Ovary (tissue), 9 donors: ENCODE results near the gene PRLR. TPM values are rescaled to one million over a fixed set of nuclear protein-coding genes. Genes with fewer than 3 reads are reported as not detected.

Experiments used
- DNase-seq, 5 donors: peaks; one replicate each; pipeline ENCODE4 v3.0.0-alpha.2; 2019 to 2020
- H3K27ac ChIP-seq, 2 donors: fragments of 200-600 bp; one replicate each; pipeline versions ENCODE4 v1.5.1 to v1.8.0; 2019 to 2022
- H3K27me3 ChIP-seq: fragments of 200-600 bp; one replicate; pipeline ENCODE4 v1.8.0; 2022
- H3K36me3 ChIP-seq: fragments of 200-600 bp; sonication (generic); one replicate; pipeline ENCODE4 v1.5.1; 2019
- H3K4me1 ChIP-seq: one replicate; pipeline ENCODE4 v1.8.1; 2013; ENCODE audit warnings: mild to moderate bottlenecking, moderate library complexity; ENCODE audit not compliant: insufficient read depth
- H3K4me3 ChIP-seq: fragments of 200-600 bp; sonication (generic); one replicate; pipeline ENCODE4 v1.5.1; 2017
- H3K9me3 ChIP-seq, 2 donors: fragments of 200-600 bp in 1 of 2; sonication (generic) in 1 of 2; one replicate each; pipeline versions ENCODE4 v1.5.1 to v1.8.1; 2013 to 2019; ENCODE audit warnings: mild to moderate bottlenecking in 1 of 2, moderate library complexity in 1 of 2
- CTCF ChIP-seq, 3 donors: fragments of 450-650 bp in 2 of 3; fragments of 200-600 bp in 1 of 3; IDR thresholded peaks; one replicate each; pipeline versions ENCODE4 v1.5.1 to v1.8.0; 2016 to 2022; ENCODE audit warnings: antibody characterized with exemption in 3 of 3, mild to moderate bottlenecking in 1 of 3
- EP300 ChIP-seq: sonication (generic); formaldehyde crosslinking; IDR thresholded peaks from one replicate; pipeline ENCODE4 v1.6.1; 2017; ENCODE audit warnings: antibody characterized with exemption
- POLR2A ChIP-seq: fragments of 450-650 bp; IDR thresholded peaks from one replicate; pipeline ENCODE4 v1.6.1; 2017; ENCODE audit warnings: antibody characterized with exemption, mild to moderate bottlenecking, moderate library complexity
- WGBS, 3 donors: extraction: QIAGEN DNeasy Blood & Tissue Kit in 1 of 3; methylation state at CpG; one replicate each; pipeline versions ENCODE4 v1.1.5 to v1.1.7; 2013 to 2017; 5-methylcytosine and 5-hydroxymethylcytosine counted together
- intact Hi-C, 4 donors: fragments of 100-400 bp; cut with DNase I; formaldehyde crosslinking; loops; one replicate each; pipeline versions ENCODE4 v1.11.0 to v1.15.1; 2022 to 2023
- polyA plus RNA-seq, 2 donors: library from polyadenylated mRNA; stranded (reverse); fragments of 200-250 nt in 1 of 2; fragments of 350-450 nt in 1 of 2; fragmentation: Illumina TruSeq in 1 of 2; extraction: RNeasy Lipid Tissue Mini Kit (QIAGEN cat#74804) in 1 of 2; gene quantifications; one replicate each; pipeline ENCODE4 v1.2.3, GENCODE V29; 2013 to 2014
- total RNA-seq, 7 donors: library from RNA; depleted of rRNA in 2 of 7; stranded (reverse); fragments of >200 nt in 2 of 7; fragmentation: NEBNext Ultra II Directional in 3 of 7; extraction: Animal tissue kit (Norgen Biotek cat#: 25700) in 3 of 7; gene quantifications; one replicate each; pipeline versions ENCODE4 v1.1.0 to v1.2.4, GENCODE V29; 2016 to 2023
- donor health status: DM: no; HTN: no; CAD: no; lungs with moderate emphysema.
- donor health status: DM: no; HTN: no; CAD: no.
- donor health status: Bipolar disorder and iron deficiency.
- donor health status: DM: yes; HTN: yes; CAD: no.
- donor health status: DM: no; HTN: no; CAD: no.
- donor health status: DM: yes; HTN: yes; CAD: no.

The PRLR gene
- total and polyA plus RNA-seq, 9 donors: 1.8 to 24.5 (median 8.1) TPM

GRCh38 chr5:35026280-35026840, 203.9 kb downstream of the PRLR start:
- no peak overlapping the region for H3K4me3 ChIP-seq
- no peaks in the 10 kb centered on the region for H3K9me3 ChIP-seq
- no peak for DNase-seq
- intact Hi-C loops: no loop called here
- H3K27me3 ChIP-seq: no peaks in the 10 kb centered on the region
- no peaks in the 10 kb centered on the region for H3K4me1 ChIP-seq
- H3K36me3 ChIP-seq: no peaks in the 10 kb centered on the region
- H3K27ac ChIP-seq: no peak overlapping the region
- WGBS, 3 donors: 54 to 70% (median 65%) methylated on average over 5 of the region's 5 CpGs
- TF ChIP-seq CTCF (IDR thresholded peaks at IDR 0.05) (no peak), EP300 (no peak), POLR2A (no peak)

GRCh38 chr5:35024911-35025510, 205.3 kb downstream of the PRLR start:
- intact Hi-C loops: no loop called here
- WGBS, 3 donors: 82 to 90% (median 87%) methylated on average over 10 of the region's 10 CpGs

GRCh38 chr5:35023391-35024178, 206.7 kb downstream of the PRLR start:
- Histone ChIP-seq H3K27me3 (no peaks in the 10 kb centered on the region), H3K4me3 (no peak overlapping the region), H3K27ac (no peak overlapping the region), H3K9me3 (no peaks in the 10 kb centered on the region), H3K36me3 (no peaks in the 10 kb centered on the region), H3K4me1 (no peaks in the 10 kb centered on the region)
- no peak for DNase-seq
- no peak for TF ChIP-seq CTCF (IDR thresholded peaks at IDR 0.05)
- TF ChIP-seq POLR2A: no peak
- no peak for TF ChIP-seq EP300
- WGBS, 3 donors: 80 to 88% (median 87%) methylated on average over 7 of the region's 7 CpGs
- intact Hi-C loops: no loop called here

More at GRCh38 chr5:35024911-35025510, 205.3 kb downstream of the PRLR start:
- TF ChIP-seq CTCF (IDR thresholded peaks at IDR 0.05): no peak
- no peak for TF ChIP-seq POLR2A
- no peak for TF ChIP-seq EP300
- DNase-seq: no peak
- Histone ChIP-seq H3K9me3 (no peaks in the 10 kb centered on the region), H3K4me3 (no peak overlapping the region), H3K27ac (no peak overlapping the region), H3K4me1 (no peaks in the 10 kb centered on the region), H3K36me3 (no peaks in the 10 kb centered on the region), H3K27me3 (no peaks in the 10 kb centered on the region)

GRCh38 chr5:35016174-35017051, 213.9 kb downstream of the PRLR start:
- no peaks in the 10 kb centered on the region for H3K9me3 ChIP-seq
- intact Hi-C loops: no loop called here
- H3K27me3 ChIP-seq: no peaks in the 10 kb centered on the region
- H3K4me3 ChIP-seq: no peak overlapping the region
- H3K4me1 ChIP-seq: no peaks in the 10 kb centered on the region
- H3K36me3 ChIP-seq: no peaks in the 10 kb centered on the region
- no peak for DNase-seq
- no peak overlapping the region for H3K27ac ChIP-seq
- TF ChIP-seq EP300: no peak
- 39 to 47% (median 41%) methylated on average over 4 of the region's 4 CpGs for WGBS, 3 donors
